Right renal pelvis (tissue), 4 donors: Measurements from ENCODE around the gene OCSTAMP. TPM values are rescaled to one million over a fixed set of nuclear protein-coding genes. Genes with fewer than 3 reads are reported as not detected.

Experiments
- DNase-seq, 4 donors: peaks; one replicate each; pipeline ENCODE4 v3.0.0-alpha.2; 2013; ENCODE audit warnings: low read depth in 4 of 4, low spot score in 3 of 4, missing footprints in 1 of 4
- polyA plus RNA-seq, 4 donors: library from polyadenylated mRNA; unstranded; fragments of 120-200 nt; gene quantifications; one replicate each; pipeline ENCODE4 v1.2.1, GENCODE V29; 2013; ENCODE audit not compliant: insufficient read length in 4 of 4

The OCSTAMP gene
- polyA plus RNA-seq, 4 donors = not detected

- no peak for DNase-seq
These were observed 4.4 kb upstream of the OCSTAMP start for GRCh38 chr20:46554828-46555227.

- DNase-seq = no peak
These were observed 3.5 kb upstream of the OCSTAMP start for GRCh38 chr20:46553926-46554325.

GRCh38 chr20:46552460-46553420, 2.3 kb upstream of the OCSTAMP start:
- DNase-seq = no peak

- no peak for DNase-seq
These were observed 1.3 kb upstream of the OCSTAMP start for GRCh38 chr20:46551522-46552381.

DNA sequence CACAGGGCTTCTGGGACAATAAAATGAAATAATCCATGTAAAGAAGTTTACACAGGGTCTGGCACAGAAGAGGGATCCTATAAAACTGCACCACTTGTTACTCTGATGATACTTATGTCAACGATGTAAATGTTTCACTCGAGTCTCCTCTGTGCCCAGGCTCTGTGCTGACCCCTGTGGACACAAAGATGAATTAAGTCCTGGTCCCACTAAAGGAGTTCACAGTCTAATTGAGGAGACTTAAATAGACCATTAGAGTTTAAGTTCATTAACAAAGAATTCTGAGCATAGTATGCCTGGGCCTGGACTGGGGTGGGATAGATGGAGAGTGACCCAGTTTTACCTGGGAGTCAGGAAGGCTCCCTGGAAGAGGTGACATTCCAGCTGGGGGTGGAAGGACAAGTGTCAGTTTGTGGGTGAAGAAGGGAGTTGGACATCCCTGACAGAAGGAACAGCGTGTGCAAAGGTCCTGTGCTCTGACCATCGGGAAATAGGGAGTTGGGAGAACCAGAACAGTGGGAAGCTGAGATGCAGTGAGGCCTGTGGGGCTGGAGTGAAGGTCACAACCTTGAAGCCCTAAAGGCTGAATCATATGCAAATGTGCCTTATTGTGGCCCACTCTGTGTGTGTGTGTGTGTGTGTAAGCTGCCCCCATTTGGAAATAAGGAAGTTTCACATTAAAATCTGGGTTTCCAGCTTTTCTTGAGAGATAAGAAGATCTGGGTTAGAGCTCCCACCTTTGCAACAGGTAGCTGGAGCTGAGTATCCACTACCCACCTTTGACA, 1.1 kb downstream of the OCSTAMP start:
- DNase-seq = no peak

GRCh38 chr20:46548688-46549087, 1.8 kb downstream of the OCSTAMP start:
- DNase-seq = no peak

DNA sequence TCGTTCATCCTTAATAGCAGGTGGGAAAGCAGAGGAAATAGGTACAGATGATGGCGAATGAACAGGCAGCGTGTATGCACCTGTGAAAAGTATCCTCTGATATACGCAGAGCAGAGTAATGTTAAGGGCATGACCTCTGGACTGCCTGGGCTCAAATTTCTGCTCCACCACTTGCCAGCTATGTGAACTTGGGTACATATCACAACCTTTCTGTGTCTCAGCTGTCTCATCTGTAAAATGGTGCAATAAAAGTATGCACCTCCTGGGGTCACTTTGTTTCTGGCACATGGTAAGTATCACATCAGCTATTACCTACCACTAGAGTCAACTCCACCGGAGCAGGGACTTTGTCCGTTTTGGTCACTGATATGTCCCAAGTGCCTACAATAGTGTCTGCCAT, 2.5 kb downstream of the OCSTAMP start:
- no peak for DNase-seq

DNA sequence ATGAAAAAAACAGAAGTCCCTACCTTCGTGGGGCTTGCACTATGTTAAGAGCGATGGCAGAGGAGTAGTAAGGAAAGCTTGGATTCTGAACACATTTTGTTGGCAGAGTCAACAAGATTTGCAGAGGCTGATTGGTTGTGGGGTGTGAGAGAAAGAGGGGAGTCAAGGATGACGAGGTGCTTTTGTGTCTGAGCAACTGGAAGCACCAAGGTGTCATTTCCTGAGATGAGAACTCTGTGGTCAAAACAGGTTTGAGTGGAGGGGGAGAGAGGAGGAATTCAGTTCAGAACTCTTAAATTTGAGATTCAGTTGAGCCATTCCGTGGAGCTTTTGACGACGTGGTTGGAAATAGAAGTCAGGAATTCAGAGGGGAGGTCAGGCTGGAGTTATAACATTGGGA, 3.5 kb downstream of the OCSTAMP start:
- DNase-seq = no peak

GRCh38 chr20:46546298-46546697, 4.2 kb downstream of the OCSTAMP start:
- DNase-seq = no peak

DNA sequence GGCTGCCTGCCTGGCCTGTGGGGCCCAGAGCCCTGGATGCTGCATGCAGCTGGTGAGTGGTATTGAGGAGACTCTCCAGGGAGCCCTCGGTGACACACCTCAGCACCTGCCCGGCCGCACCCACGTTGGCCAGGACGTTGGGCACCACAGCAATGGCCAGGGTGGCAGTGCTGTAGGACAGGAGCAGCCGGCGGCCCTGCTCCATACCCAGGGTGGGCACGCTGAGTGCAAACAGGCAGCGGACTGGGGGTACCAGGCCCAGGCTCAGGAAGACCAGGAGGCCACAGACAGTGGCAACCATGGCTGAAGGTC, 4.7 kb downstream of the OCSTAMP start:
- DNase-seq = no peak

DNA sequence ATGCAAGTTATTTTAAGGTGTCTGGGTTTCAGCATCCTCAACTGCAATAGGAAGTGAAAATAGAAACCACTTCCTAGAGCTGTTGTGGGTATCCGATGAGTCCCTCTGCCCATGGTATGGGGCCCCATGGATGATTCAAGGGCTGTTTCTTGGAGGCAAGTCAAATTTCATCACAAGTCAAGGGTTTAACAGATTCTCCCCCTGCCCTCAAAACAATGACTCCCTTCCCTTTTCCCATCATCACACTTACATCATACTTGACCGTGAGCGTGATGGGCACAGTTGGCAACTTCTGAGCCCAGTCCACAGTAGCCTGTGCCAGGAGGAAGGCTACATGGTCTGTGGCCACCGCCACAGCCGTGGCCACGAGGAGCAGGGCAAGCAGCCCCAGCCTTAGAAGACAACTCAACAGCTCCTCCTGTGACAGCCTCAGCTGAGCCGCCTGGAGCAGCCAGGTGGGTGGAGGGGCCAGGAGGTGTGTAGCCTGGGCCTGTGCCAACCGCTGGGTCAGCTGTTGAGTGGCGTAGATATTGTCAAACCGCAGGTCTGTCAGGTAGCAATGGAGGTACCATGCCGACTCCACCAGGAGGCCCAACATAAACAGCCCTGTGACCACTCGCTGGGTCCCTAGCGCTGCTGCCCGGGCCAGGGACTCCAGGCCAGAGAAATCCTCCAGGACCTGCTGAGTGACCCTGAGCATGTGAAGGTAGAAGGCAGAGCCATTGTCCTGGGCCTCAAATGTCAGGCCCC, 5.2 kb downstream of the OCSTAMP start:
- no peak for DNase-seq

- no peak for DNase-seq
These were observed 5.9 kb downstream of the OCSTAMP start for GRCh38 chr20:46544576-46544975.

DNA sequence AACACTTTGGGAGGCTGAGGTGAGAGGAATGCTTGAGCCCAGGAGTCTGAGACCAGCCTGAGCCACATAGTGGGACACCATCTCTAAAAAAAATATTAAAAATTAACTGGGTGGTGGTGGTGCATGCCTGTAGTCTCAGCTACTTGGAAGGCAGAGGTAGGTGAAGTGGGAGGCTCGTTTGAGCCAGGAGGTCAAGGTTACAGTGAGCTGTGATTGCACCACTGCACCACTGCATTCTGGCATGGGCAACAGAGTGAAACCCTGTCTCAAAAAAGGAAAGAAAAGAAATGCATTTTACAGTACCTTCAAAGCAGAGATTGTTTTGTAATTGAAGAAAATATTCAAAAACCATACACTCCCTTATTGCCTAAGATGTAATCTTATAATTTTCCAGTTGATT, 6.5 kb downstream of the OCSTAMP start:
- no peak for DNase-seq

- DNase-seq = no peak
These were observed 7.4 kb downstream of the OCSTAMP start for GRCh38 chr20:46543033-46543432.

GRCh38 chr20:46541229-46541935, 9.1 kb downstream of the OCSTAMP start:
- DNase-seq = no peak

DNA sequence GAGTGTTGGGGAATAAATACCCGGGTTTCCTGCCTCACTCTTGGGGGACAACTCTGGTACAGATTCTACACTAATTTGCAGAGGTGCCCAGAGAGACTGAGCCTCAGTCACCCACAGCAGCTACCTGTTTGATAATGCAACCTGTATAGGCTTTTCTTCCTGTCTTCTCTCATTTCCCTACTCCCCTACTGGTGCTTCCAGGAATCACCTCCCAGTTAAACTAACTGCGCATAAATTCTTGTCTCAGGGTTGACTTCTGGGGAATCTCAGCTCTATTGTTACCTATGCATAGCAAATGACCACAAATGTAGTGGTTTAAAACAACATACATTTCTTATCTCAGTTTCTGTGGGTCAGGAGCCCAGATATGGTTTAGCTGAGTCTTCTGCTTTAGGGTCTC, 11.3 kb downstream of the OCSTAMP start:
- DNase-seq = no peak

DNA sequence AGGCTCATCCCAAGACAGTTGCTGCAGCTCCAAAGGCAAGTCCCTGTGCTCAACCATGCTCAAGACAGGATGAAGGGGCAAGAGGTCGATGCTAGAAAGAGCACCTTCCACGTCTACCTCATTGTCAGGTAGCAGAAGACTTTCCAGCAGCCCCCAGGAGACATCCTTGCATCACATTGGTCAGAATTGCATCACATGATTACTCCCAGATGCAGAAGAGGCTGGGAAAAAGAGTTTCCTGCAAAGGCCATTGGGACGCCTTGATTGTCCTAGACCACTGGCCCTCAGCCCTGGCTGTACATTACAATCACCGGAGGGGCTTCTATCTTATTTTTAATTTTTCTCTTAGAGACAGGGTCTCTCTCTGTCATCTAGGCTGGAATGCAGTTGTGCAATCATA, 19.8 kb downstream of the OCSTAMP start:
- no peak for DNase-seq

GRCh38 chr20:46523696-46524328, 26.6 kb downstream of the OCSTAMP start:
- DNase-seq = peak in 1 of 4 donors; percentile 14

DNA sequence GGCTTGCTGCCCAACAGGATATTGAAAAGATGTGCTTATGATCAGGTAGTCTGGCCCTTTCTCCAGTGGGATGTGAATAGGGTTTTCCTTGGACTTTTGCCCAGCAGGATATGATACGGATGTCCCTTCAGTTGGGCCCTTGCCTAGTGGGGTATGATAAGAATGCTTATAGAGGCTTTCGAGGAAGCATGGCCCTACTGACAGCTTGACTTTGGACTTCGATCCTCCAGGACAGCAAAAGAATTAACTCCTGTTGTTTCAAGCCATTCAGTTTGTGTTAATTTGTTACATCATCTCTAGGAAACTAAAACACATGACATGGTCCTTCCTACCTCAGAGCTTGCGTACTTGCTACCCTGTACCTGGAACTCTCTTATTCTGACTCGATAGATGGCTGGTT, 27.3 kb downstream of the OCSTAMP start:
- DNase-seq = no peak
